Osteocyte (in vitro differentiated cells): ENCODE measurements around the gene DST. TPM values are rescaled to one million over a fixed set of nuclear protein-coding genes. Genes with fewer than 3 reads are reported as not detected.

Source experiments
- DNase-seq: peaks from one replicate; pipeline ENCODE4 v3.0.0; 2021; ENCODE audit warnings: mixed read lengths; ENCODE audit not compliant: unreplicated experiment; ENCODE audit errors: extremely low spot score
- H3K27ac Mint-ChIP-seq: one replicate; pipeline ENCODE4 v1.8.0; 2021; ENCODE audit warnings: mild to moderate bottlenecking, mixed read lengths; ENCODE audit not compliant: unreplicated experiment
- H3K27me3 Mint-ChIP-seq: one replicate; pipeline ENCODE4 v1.8.0; 2021; ENCODE audit warnings: mixed read lengths; ENCODE audit not compliant: unreplicated experiment
- H3K36me3 Mint-ChIP-seq: one replicate; pipeline ENCODE4 v1.8.0; 2021; ENCODE audit warnings: mixed read lengths; ENCODE audit not compliant: unreplicated experiment
- H3K4me1 Mint-ChIP-seq: one replicate; pipeline ENCODE4 v1.8.0; 2021; ENCODE audit warnings: mixed read lengths; ENCODE audit not compliant: unreplicated experiment
- H3K4me3 Mint-ChIP-seq: one replicate; pipeline ENCODE4 v1.8.0; 2021; ENCODE audit warnings: mild to moderate bottlenecking, moderate library complexity, mixed read lengths; ENCODE audit not compliant: unreplicated experiment
- H3K9me3 Mint-ChIP-seq: one replicate; pipeline ENCODE4 v1.8.0; 2021; ENCODE audit warnings: mixed read lengths; ENCODE audit not compliant: unreplicated experiment
- total RNA-seq: library from RNA; stranded (reverse); gene quantifications from 2 replicates; pipeline ENCODE4 v1.2.1, GENCODE V29; 2021
- TF ChIP-seq, protein P1 (sequence below): fragments of 200-600 bp; sonication (generic); IDR thresholded peaks from 2 replicates; pipeline ENCODE4 v1.5.0; 2021; ENCODE audit warnings: antibody characterized with exemption, mild to moderate bottlenecking, moderate library complexity

DST gene
- total RNA-seq, 1 donor from 2014 or later, result 240 TPM

DNA sequence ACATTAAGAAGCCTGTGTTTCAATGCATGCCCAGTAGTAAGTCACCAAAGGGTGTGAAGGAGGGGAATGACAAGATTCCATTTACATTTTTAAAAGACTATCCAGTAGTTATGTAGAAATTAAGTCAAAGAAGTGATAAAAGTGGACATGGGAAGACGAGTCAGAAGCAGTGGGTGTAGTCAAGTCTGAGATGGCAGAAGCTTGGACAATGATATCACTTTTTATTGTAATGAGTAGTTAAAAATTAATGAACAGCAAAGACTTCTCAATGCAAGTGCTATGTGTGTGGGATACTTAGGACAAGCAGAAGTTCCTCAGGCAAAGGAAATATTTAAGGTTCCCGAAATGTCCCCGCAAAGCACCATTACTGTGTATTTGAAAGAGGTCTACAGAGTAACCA, 156.0 kb downstream of the DST start:
- TF ChIP-seq, protein P1, sequence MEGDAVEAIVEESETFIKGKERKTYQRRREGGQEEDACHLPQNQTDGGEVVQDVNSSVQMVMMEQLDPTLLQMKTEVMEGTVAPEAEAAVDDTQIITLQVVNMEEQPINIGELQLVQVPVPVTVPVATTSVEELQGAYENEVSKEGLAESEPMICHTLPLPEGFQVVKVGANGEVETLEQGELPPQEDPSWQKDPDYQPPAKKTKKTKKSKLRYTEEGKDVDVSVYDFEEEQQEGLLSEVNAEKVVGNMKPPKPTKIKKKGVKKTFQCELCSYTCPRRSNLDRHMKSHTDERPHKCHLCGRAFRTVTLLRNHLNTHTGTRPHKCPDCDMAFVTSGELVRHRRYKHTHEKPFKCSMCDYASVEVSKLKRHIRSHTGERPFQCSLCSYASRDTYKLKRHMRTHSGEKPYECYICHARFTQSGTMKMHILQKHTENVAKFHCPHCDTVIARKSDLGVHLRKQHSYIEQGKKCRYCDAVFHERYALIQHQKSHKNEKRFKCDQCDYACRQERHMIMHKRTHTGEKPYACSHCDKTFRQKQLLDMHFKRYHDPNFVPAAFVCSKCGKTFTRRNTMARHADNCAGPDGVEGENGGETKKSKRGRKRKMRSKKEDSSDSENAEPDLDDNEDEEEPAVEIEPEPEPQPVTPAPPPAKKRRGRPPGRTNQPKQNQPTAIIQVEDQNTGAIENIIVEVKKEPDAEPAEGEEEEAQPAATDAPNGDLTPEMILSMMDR, result no peak
- Mint-ChIP-seq H3K9me3 (no peaks in the 10 kb centered on the region), H3K4me3 (no peak overlapping the region), H3K36me3 (peaks cover 56% of the 10 kb centered on the region), H3K4me1 (peaks cover 6% of the 10 kb centered on the region), H3K27ac (no peak overlapping the region), H3K27me3 (no peaks in the 10 kb centered on the region)
- DNase-seq, result no peak

DNA sequence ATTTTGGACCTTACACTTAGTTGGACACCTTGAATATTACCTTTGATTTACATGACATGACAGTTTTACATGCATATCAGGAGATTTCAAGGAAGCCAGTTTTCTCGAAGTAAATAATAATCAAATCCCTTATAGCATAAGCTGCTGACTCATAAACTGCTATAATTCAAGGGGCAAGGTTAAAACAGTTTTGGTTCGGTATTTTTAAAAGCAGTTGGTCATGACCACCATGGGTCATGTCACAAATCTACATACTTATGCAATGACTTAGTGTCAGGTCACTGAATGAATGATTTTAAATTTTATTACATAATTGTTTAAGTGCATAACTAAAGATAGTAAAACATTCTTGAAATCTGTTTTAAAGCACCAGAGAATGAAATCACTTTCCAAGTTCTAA, 158.0 kb downstream of the DST start:
- Mint-ChIP-seq H3K4me3 (no peak overlapping the region), H3K9me3 (peaks cover under 1% of the 10 kb centered on the region), H3K27ac (no peak overlapping the region), H3K4me1 (peaks cover 5% of the 10 kb centered on the region), H3K27me3 (no peaks in the 10 kb centered on the region), H3K36me3 (peaks cover 60% of the 10 kb centered on the region)
- TF ChIP-seq, protein P1, result no peak
- DNase-seq, result no peak

DNA sequence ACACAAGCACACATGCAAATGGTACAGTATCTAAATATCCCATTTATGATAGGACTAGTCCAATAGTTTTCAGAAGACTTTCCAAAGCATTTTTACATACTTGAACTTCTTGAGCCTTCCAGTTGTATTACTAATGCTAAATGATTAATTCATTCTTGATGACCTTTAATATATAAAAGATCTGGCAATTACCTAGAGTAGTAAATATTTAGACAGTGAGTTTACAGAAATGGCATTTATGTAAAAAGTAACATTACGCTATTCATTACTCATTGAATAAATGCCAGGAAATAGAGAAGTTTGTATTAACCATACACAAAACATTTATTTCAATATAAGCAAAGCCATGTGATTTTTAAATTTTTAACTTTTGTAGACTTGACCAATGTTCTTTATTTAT, 158.8 kb downstream of the DST start:
- DNase-seq, result no peak
- Mint-ChIP-seq H3K27ac (no peak overlapping the region), H3K4me3 (no peak overlapping the region), H3K4me1 (peaks cover 5% of the 10 kb centered on the region), H3K9me3 (peaks cover 8% of the 10 kb centered on the region), H3K36me3 (peaks cover 63% of the 10 kb centered on the region), H3K27me3 (no peaks in the 10 kb centered on the region)
- TF ChIP-seq, protein P1, result no peak

DNA sequence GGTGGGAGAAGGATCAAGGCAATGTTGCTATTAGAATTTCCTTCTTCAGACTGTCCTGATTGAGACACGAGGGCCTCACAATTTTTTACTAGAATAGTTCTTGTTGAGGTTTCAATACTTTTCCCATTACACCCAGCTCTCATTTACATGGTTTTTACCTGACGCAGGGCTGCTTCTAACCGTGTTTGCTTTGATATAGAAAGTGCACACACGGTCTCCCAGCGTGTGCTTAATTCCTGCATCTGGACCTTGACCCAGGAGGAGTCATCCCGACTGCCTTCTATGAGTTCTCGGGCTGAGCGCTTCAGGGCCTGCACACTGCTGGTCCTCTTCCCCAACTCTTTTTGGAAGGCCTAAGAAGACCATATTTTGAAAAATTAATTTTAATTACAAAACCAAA, 160.2 kb downstream of the DST start:
- H3K4me1 Mint-ChIP-seq, result peaks cover 5% of the 10 kb centered on the region
- peak overlapping the region; percentile 38 for H3K27ac Mint-ChIP-seq
- DNase-seq, result no peak
- no peaks in the 10 kb centered on the region for H3K27me3 Mint-ChIP-seq
- no peak overlapping the region for H3K4me3 Mint-ChIP-seq
- peaks cover 10% of the 10 kb centered on the region for H3K9me3 Mint-ChIP-seq
- peaks cover 66% of the 10 kb centered on the region for H3K36me3 Mint-ChIP-seq
- TF ChIP-seq, protein P1, result no peak

DNA sequence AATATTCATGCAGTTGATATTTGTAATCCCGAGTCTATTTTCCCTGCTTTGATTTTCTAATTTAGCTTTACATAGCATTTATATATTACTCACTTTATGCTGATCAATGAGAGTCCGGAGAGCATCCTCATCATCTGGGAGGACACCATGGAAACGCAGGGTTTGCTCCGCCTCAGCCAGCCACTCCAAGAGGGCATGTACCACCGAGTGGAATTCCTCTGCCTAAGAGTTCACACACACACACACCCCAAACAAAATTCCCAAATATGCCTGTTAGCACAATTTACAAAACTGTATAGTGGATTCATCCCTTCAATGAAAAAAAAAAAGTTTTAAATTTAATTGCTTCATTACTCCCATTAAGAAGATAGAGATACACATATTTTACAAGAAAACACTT, 160.7 kb downstream of the DST start:
- H3K9me3 Mint-ChIP-seq, result peaks cover 10% of the 10 kb centered on the region
- no peak overlapping the region for H3K27ac Mint-ChIP-seq
- H3K4me1 Mint-ChIP-seq, result peaks cover 5% of the 10 kb centered on the region
- peaks cover 63% of the 10 kb centered on the region for H3K36me3 Mint-ChIP-seq
- no peak overlapping the region for H3K4me3 Mint-ChIP-seq
- TF ChIP-seq, protein P1, result no peak
- H3K27me3 Mint-ChIP-seq, result no peaks in the 10 kb centered on the region
- DNase-seq, result no peak
